GM18508 (cell line): ENCODE results near the gene BIRC5.

Source experiments
- ATAC-seq: cut with Tn5 transposase; IDR thresholded peaks from one replicate; pipeline ENCODE4 v1.9.1; 2021; ENCODE audit warnings: moderate number of reproducible peaks; ENCODE audit not compliant: insufficient read depth, unreplicated experiment

Gene BIRC5

DNA sequence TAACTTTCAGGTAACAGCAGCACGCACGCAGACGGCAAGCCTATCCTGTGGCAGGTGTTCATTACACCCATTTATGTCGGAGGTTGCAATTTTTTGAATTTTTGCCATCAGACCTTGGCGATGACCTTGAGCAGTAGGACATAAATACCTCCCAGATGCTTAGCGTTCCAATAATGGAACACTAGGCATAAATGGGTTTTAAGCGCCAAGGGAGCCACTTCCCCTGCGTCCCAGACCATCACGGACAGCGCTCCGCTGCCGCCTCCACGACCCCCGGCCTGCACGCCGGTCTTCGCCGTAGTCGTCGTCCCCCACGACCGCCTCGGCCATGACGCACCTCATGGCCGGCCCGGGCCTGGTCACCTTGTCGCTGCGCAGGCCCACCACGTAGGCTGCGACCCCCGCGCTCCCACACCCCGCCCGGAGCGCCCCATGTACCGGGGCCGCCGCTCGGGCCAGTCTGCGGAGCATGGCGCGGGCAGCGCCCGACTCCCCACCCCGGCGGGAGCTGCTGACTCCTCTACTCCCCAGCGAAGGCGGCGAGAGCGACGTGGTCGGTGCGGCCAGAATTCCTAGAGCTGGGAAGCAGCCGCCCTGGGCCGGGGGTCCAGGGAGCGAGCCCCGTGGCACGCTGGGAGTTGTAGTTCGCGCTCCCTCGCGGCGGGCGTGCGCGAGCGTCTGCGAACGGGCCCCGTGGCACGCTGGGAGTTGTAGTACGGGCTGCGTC lies 40.1 kb downstream of the BIRC5 start:
- ATAC-seq, result no peak

GRCh38 chr17:78255029-78255656 lies 41.1 kb downstream of the BIRC5 start:
- ATAC-seq, result no peak

DNA sequence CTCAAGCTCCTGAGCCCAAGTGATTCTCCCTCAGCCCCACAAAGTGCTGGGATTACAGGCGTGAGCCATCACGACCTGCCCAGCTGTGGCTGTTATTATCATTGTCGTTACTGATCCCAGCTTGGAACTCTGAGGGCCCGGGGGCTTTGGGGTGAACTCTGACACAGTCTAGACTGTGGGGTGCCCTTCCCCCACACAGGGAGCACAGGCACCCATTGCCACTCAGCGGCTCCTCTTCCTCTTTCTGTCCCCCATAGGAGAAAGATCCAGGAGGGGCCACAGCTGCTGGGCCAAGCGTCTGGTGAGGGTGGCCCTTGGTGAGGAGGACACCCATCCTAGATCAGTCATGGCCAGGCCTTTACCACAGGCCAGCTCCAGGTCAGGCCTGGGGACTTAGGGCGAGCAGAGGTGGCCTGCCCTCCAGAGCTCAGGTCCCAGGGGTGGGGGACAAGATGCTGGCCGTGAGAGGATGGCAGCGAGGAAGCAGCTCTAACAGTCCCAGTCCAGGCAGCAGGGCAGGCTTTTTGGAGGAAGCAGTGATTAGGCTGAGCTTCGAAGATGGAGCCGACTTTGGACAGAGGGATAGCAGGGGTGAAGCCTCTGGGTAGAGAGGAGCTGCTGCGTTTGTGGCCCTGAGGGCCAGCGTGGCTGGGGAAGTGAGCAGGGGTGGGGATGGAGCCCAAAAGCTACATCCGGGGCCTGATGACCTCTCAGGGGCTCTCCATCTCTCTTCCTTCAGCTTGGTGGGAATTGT lies 42.1 kb downstream of the BIRC5 start:
- no peak for ATAC-seq

- no peak for ATAC-seq
Measured at GRCh38 chr17:78256707-78257591, 42.9 kb downstream of the BIRC5 start.

GRCh38 chr17:78257810-78258322 lies 43.8 kb downstream of the BIRC5 start:
- ATAC-seq, result no peak

GRCh38 chr17:78258323-78259191 lies 44.5 kb downstream of the BIRC5 start:
- no peak for ATAC-seq

DNA sequence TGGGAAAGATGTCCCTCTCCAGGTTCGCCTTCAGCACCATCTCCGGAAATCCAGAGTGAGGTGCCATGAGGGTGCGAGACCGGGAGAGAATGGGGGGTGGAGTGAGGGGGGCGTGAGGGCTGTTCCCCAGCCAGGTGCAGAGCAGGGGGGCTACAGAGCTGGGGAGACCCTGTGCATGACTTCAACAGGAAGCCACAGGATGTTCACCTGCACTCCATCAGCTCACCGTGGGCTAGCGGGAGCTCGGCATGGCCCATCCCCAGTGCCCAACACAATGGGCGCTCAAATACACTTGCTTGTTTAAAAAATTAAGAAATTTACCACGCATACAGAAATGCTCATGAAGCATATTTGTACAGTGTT lies 45.1 kb downstream of the BIRC5 start:
- ATAC-seq, result no peak

- no peak for ATAC-seq
Measured at GRCh38 chr17:78263063-78263735, 49.1 kb downstream of the BIRC5 start.

GRCh38 chr17:78263736-78264340 lies 49.8 kb downstream of the BIRC5 start:
- no peak for ATAC-seq

GRCh38 chr17:78264590-78264989 lies 50.5 kb downstream of the BIRC5 start:
- ATAC-seq, result no peak

- ATAC-seq, result no peak
Measured at GRCh38 chr17:78265121-78265520, 51.1 kb downstream of the BIRC5 start.

- no peak for ATAC-seq
Measured at GRCh38 chr17:78266231-78266631, 52.2 kb downstream of the BIRC5 start.

DNA sequence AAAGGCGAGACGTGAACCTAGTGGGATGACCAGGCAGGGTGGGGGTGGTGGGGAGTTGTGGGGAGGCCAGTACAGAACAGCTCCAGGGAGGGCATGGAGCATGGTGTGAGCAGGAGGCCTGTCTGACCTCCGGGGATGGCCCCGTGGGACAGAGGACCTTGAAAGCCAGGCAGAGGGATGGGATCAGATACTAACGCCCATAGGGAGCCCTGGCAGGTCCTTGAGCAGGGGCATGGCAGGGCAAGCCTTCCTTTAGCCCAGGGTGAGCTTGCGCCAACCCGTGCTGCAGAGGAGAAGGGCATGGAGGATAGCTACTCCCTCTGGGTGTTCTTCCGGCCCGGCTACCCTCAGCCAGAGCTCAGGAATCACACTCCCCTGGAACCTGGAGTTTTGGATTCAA lies 52.7 kb downstream of the BIRC5 start:
- ATAC-seq, result no peak

DNA sequence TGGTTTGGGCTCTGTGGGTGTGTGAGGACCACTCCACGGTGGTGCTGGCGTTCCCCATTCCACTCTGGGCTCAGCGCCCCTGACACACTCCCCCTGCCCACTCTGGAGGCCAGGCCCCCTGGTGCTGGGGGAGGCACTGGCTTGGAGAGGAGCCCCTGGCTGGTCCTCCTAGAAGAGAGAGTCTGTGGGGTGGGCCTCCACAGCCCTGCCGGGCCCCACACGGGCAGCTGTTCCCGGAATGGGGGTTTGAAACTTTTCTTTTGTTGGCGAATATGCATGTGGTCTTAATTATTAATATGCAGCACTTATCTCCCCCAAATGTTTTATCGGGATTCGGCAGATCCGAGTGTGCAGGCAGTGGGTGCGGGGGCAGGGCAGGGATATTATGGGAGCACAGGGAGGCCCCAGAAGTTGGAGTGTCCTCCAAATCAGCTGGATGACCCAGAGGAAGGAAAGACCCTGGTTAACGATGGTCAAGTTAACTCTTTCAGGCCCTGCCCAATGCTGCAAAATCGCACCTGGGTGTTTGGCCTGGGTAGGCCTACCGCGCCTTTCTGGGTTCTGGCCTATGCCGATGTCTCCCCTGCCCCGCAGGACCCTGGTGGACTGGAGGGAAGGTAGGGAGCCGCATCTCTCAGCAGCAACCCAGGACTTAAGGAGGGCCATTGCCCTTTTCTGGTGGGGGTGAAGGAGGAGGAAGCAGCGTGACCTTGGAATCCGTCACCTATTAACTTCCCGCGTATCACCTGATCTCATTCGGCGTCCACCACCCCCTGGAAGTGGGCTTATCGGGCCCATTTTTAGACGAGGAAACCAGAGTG lies 53.4 kb downstream of the BIRC5 start:
- ATAC-seq, result no peak

- no peak for ATAC-seq
Measured at GRCh38 chr17:78268191-78268874, 54.3 kb downstream of the BIRC5 start.

- no peak for ATAC-seq
Measured at GRCh38 chr17:78268951-78269905, 55.2 kb downstream of the BIRC5 start.
